ENCODE data around the gene ARMC9.

Gene ARMC9

DNA sequence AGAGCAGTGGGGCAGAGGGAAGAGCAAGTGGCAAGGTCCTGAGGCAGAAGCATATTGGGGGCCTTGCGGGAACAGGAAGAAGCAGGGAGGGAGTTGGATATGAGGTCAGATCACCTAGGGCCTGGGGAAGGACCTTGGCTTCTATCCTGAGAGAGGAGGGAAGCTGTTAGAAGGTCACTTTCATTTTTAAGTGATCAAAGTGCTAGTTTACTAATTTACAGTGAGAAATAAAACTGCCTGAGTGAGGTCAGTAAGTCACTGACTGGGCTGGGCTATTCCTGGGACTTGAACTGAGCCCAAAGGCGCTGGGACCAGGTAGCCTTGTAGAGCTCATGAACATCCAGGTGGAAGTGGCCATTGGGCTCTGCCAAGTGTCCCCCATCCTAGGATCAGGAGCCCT is 120.5 kb downstream of the ARMC9 start:
- no peak for DNase-seq

DNA sequence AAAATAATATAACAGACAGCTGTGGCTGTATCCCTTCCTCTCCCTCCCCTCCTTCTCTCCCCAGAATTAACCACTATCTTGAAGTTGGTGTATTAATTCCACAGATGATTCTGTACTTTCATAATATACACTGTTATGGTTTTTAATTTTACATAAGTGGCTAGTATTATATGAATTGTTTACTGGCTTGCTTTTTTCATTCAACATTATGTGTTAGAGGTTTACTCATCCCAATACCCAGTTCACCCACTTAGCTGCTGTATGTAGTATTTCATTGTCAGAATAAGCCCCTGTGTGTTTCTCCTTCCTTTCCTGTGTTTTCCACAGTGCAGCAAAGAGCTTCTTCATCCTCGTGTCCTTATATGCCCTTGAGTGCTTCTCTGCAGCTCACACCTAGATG is 121.4 kb downstream of the ARMC9 start:
- no peak for DNase-seq

- no peak for DNase-seq
Observed at GRCh38 chr2:231321021-231321420, 122.6 kb downstream of the ARMC9 start.

- DNase-seq, result no peak
Observed at GRCh38 chr2:231321556-231322334, 123.3 kb downstream of the ARMC9 start.

- DNase-seq, result no peak
Observed at GRCh38 chr2:231323316-231323715, 124.9 kb downstream of the ARMC9 start.

- no peak for DNase-seq
Observed at GRCh38 chr2:231325826-231326225, 127.4 kb downstream of the ARMC9 start.

DNA sequence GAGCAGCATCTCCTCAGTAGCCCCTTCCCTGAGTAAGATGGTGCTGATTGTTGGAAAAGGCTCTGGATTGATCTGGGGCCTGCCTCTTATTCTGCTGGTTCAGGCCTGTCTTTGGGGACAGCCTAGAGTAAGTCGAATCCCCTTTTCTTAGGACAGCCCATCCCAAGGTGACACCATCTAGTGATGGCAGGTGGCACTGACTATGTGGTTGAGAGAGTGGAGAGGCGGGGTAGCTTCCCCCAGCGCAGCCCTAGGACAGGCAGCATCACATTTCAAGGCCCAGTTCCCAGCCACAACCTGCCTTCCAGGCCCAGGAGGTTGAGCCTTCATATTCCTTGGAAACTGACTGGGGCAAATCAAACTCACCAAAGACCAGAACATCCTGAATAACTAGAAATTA is 128.0 kb downstream of the ARMC9 start:
- no peak for DNase-seq

DNA sequence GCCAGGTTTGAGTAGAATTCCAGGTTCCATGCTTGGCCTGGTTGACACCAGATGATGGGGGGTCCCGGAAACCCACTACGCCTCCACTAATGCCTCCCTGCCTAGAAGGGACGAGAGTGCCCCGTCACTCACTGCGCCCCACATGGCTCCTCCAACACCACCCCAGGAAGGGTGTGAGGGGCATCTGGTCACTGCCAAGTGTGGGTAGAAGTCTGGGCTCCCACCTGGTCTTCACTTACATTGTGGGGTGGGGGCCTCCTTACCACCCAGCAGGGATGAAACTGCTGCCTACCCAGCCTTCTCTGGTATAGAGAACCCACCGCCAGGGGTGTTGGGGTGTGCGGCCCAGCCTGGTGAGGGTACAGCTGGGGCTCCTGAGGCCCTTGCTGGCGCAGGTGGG is 131.9 kb downstream of the ARMC9 start:
- no peak for DNase-seq

GRCh38 chr2:231331533-231331932 is 133.1 kb downstream of the ARMC9 start:
- no peak for DNase-seq

DNA sequence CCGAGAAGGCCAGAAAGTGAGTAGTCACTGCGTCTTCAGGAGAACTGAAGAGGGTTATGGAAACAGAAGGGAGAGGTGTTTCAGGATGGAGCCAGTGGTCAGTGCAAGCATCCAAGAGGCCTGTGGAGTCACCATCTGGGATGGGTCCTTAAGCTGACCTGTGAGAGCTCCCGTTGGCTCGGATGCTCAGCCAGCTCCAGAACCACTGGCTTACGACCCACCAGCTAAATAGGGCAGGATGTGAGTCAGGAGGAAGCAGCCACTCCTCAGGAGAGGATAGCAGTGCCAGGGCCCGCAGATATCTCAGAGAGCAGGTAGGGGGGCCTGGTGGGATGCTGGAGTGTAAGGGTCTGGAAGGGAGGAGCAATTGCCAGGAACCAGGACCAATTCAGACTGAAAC is 134.0 kb downstream of the ARMC9 start:
- no peak for DNase-seq

DNA sequence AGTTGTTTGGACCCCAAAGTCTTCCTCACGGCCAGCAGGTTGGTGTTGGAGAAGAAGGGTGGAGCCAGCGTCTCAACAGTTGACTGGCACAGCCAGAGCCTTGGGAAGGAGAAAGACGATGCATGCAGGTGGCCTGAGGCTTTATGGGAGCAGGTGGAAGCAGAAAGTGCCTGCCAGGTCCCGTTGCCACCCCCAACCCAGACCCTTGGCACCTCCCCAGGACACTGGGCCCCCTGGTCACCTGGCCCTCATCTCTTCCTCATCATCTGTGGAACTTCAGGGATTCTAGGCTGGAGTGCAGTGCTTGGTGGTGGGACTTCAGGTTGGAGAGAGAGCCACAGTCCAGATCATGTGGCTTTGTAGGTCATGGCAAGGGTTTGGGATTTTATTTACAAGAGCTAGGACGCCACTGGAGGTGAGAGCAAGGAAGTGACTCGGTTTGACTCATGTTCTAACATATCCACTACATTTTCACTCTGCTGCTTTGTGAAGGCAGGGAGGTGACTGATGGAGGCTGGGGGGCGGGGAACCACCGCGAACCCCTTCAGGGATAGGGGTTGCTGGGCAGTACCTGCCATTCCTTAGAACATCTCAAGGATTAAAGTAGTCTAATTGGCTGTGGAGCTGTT is 134.6 kb downstream of the ARMC9 start:
- no peak for DNase-seq

DNA sequence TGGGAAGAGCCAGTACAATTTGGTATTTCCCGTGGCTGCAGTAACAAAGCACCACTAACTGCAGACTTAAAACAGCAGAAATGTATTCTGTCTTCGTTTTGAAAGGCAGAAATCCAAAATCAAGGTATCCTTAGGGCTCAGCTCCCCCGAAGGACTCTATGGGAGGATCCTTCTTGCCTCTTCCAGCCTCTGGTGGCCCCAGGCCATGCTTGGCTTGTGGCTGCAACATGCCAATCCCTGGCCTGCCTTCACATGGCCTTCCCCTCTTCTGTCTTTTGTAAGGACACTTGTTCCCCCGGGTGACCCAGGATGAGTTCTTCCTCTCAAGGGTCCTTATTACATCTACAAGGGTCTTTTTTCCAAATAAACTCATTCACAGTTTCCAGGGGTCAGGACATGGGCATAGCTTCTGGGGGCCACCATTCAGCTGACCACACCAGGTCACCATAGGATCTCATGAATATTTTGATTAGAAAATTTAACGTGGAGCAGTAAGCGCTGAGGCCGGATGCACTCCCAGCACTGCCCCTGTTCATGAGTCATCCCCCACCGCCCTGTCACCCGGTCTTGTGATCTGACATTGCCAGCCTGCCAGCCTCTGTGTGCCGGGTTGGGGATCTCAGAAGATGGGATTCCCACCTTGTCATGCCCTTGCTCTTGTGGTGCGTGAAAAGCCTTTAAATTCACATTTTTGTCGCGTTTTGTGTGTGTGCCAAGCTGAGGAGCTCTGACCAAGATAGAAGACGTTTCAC is 135.9 kb downstream of the ARMC9 start:
- DNase-seq, result no peak

DNA sequence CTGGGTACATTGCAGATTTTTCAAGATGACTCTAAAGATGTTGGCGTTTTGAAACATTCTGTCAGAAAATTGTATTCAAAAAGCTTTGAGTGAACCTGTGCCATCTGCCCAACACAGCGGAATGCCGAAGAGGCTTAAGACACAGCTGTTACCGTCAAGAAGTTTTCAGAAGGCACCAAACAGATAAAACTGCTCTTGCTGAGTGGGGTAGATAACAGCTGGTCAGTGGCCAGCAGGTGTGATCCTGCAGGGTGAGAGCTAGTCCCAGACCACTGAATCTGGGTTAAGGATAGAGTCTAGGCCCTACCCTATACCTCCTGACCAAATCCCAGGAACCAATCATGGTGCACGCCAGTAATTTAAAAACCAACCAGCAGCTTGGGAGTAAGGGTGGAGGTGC is 136.6 kb downstream of the ARMC9 start:
- no peak for DNase-seq

GRCh38 chr2:231335591-231335990 is 137.2 kb downstream of the ARMC9 start:
- DNase-seq, result no peak

GRCh38 chr2:231336236-231336635 is 137.8 kb downstream of the ARMC9 start:
- no peak for DNase-seq

GRCh38 chr2:231336700-231337099 is 138.3 kb downstream of the ARMC9 start:
- no peak for DNase-seq

DNA sequence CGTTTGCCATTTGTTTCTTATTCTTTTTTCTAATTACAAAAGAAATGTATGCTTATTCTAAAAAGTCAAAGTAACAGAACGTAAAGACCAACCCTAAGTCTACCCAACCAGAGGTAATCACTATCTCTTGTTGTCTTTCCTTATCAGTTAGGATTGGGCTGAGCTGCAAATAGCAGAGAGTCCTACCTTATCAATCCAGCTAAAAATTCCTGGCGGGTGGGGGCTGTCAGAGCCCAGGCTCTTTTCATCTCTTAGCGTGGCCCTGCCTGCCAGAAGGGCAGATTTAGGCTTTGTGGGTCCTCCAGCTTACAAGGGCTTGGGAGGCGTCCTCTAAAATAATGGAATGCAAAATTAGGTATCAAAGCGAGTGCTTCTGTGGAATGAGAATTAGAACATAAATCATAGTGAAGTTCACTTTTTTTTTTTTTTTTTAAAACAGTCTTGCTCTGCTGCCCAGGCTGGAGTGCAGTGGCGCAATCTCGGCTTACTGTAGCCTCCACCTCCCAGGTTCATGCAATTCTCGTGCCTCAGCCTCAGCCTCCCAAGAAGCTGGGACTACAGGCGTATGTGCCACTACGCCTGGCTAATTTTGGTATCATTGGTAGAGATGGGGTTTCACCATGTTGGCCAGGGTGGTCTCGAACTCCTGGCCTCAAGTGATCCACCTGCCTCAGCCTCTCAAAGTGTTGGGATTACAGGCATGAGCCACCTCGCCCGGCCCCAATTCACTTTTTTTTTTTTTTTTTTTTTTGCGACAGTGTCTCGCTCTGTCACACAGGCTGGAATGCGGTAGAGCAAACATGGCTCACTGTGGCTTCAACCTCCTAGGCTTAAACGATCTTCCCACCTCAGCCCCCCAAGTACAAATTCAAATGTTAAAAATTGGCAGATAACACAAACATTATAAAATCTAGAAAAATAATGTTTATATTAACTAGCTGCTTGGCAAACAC is 139.7 kb downstream of the ARMC9 start:
- DNase-seq, result no peak

- DNase-seq, result no peak
Observed at GRCh38 chr2:231339316-231339715, 140.9 kb downstream of the ARMC9 start.

DNA sequence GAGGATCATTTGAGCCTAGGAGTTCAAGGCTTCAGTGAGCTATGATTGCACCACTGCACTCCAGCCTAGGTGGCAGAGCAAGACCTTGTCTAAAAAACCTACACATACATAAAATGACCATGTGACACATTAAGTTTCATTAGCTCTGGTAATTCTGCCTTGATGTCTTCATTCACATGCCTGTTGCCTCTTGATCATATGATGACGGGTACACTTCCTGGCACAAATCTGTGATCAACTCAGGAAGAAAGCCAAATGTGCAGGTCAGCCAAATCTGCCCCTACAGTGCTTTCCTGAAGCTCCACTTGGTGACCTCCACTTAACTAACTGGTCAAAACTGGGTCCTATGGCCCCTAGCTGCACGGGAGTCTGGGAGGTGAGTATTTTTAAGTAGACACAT is 142.7 kb downstream of the ARMC9 start:
- DNase-seq, result no peak

GRCh38 chr2:231342061-231342711 is 143.8 kb downstream of the ARMC9 start:
- no peak for DNase-seq

DNA sequence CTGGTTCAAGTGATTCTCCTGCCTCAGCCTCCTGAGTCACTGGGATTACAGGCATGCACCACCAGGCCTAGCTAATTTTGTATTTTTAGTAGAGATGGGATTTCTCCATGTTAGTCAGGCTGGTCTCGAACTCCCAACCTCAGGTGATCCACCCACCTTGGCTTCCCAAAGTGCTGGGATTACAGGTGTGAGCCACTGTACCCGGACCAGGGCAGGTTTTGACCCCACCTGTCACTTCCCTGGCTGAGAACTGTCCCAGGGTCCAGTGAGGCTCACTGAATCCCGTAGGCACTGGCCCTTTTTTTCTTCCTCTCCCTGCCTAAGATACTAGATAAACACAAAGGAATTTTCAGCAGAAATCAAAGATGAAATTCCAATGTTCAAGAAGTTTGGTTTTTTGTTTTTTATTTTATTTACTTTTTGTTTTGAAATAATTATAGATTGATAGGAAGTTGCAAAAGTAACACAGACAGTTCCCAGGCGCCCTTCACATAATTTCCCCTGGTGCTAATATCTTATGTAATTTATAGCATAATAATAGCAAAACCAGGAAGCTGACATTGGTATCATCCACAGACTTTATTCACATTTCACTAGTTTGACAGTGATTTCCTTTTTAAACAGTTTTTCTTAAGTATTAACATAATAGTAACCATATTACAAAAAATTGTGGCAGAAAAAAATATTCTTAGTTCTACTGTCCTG is 144.7 kb downstream of the ARMC9 start:
- no peak for DNase-seq

GRCh38 chr2:231343988-231344387 is 145.6 kb downstream of the ARMC9 start:
- DNase-seq, result no peak
